Right lobe of liver (tissue), 6 donors: ENCODE results near the gene WNK2. TPM values are rescaled to one million over a fixed set of nuclear protein-coding genes. Genes with fewer than 3 reads are reported as not detected.
"Not testable (repeated sequence)": the region's sequence is repeated elsewhere in the genome, so short reads cannot be mapped to it uniquely, and the experiment has no call there.

Experiments used
- ATAC-seq, 4 donors: fragments of 200-7000 bp; cut with Tn5 transposase; one replicate each; pipeline ENCODE4 v1.9.1; 2020; ENCODE audit warnings: mild to moderate bottlenecking in 4 of 4, moderate library complexity in 4 of 4
- DNase-seq, 3 donors: peaks; one replicate each; pipeline ENCODE4 v3.0.0-alpha.2; 2020
- H3K27ac ChIP-seq, 3 donors: fragments of 200-600 bp; one replicate each; pipeline ENCODE4 v1.8.0; 2022
- H3K27me3 ChIP-seq, 2 donors: fragments of 200-600 bp; one replicate each; pipeline ENCODE4 v1.8.0; 2022
- H3K36me3 ChIP-seq, 4 donors: fragments of 200-600 bp; sonication (generic) in 1 of 4; one replicate each; pipeline versions ENCODE4 v1.5.1 to v1.8.0; 2017 to 2022; ENCODE audit warnings: control low read depth in 1 of 4
- H3K4me1 ChIP-seq, 4 donors: fragments of 200-600 bp; sonication (generic) in 1 of 4; one replicate each; pipeline versions ENCODE4 v1.5.1 to v1.8.0; 2017 to 2022; ENCODE audit warnings: control low read depth in 1 of 4
- H3K4me3 ChIP-seq, 3 donors: fragments of 200-600 bp; one replicate each; pipeline ENCODE4 v1.8.0; 2022
- H3K9me3 ChIP-seq, 4 donors: fragments of 200-600 bp; sonication (generic) in 1 of 4; one replicate each; pipeline versions ENCODE4 v1.5.1 to v1.8.0; 2017 to 2022; ENCODE audit warnings: control low read depth in 1 of 4
- CTCF ChIP-seq, 4 donors: fragments of 200-600 bp in 3 of 4; fragments of 450-650 bp in 1 of 4; IDR thresholded peaks; one replicate each; pipeline versions ENCODE4 v1.5.1 to v1.8.0; 2016 to 2022; ENCODE audit warnings: antibody characterized with exemption in 4 of 4, mild to moderate bottlenecking in 2 of 4
- POLR2A ChIP-seq: fragments of 450-650 bp; IDR thresholded peaks from one replicate; pipeline ENCODE4 v1.6.1; 2017; ENCODE audit warnings: antibody characterized with exemption, mild to moderate bottlenecking
- WGBS: methylation state at CpG from one replicate; pipeline ENCODE4 v1.1.6; 2018; ENCODE audit warnings: low coverage, low lambda C conversion rate; ENCODE audit not compliant: insufficient coverage; ENCODE audit errors: missing lambda C conversion rate; 5-methylcytosine and 5-hydroxymethylcytosine counted together
- intact Hi-C, 2 donors: fragments of 100-400 bp; cut with DNase I; formaldehyde crosslinking; loops; one replicate each; pipeline versions ENCODE4 v1.11.2 to v1.14.1; 2022
- total RNA-seq, 6 experiments: library from RNA; depleted of rRNA in 2 of 6; stranded (reverse); fragments of >200 nt in 2 of 6; fragmentation: NEBNext Ultra II Directional in 3 of 6; extraction: Animal tissue kit (Norgen Biotek cat#: 25700) in 3 of 6; gene quantifications; one replicate each; pipeline versions ENCODE4 v1.1.0 to v1.2.4, GENCODE V29; 2016 to 2023
- donor health status: DM: no; HTN: yes; CAD: no.
- donor health status: DM: no; HTN: no; CAD: no.
- donor health status: DM: no; HTN: no; CAD: no.
- donor health status: DM: no; HTN: yes; CAD: no.
- donor health status: DM: no; HTN: yes; CAD: no.

Gene WNK2
- total RNA-seq, 6 experiments from 2014 or later = 0.43 to 3.6 (median 1.3) TPM

- Histone ChIP-seq H3K27ac (no peak overlapping the region), H3K9me3 (no peaks in the 10 kb centered on the region), H3K4me3 (no peak overlapping the region), H3K27me3 (no peaks in the 10 kb centered on the region), H3K36me3 (no peaks in the 10 kb centered on the region), H3K4me1 (no peaks in the 10 kb centered on the region)
- intact Hi-C loops = no loop called here
- ATAC-seq (no peak), DNase-seq (no peak)
- no peak for TF ChIP-seq CTCF (IDR thresholded peaks at IDR 0.05)
- no peak for TF ChIP-seq POLR2A
- 53% methylated on average over 1 of the region's 3 CpGs for WGBS
Measured at GRCh38 chr9:93248386-93249040, 64.6 kb downstream of the WNK2 start.

DNA sequence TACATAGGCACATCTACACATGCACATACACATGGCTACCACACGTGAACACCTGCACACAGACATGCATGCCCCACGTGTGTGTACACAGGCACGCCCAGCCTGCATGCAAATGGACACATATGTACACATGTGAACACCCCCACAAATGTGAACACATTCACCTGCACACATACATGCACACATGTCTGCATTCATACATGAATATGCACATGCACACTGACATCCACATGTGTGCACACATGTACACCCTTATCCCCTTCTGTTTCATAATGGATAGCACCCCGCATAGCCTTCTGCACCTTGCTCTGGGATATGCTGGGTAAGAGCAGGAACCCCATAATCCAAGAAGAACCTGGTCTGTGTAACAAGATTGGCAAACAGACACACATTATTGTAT is 66.2 kb downstream of the WNK2 start:
- Histone ChIP-seq H3K27ac (no peak overlapping the region), H3K36me3 (no peaks in the 10 kb centered on the region), H3K4me3 (no peak overlapping the region), H3K4me1 (no peaks in the 10 kb centered on the region), H3K9me3 (no peaks in the 10 kb centered on the region), H3K27me3 (no peaks in the 10 kb centered on the region)
- WGBS = 87% methylated on average over 4 of the region's 4 CpGs
- DNase-seq (no peak), ATAC-seq (no peak)
- intact Hi-C loops = no loop called here
- TF ChIP-seq CTCF (IDR thresholded peaks at IDR 0.05) = no peak

DNA sequence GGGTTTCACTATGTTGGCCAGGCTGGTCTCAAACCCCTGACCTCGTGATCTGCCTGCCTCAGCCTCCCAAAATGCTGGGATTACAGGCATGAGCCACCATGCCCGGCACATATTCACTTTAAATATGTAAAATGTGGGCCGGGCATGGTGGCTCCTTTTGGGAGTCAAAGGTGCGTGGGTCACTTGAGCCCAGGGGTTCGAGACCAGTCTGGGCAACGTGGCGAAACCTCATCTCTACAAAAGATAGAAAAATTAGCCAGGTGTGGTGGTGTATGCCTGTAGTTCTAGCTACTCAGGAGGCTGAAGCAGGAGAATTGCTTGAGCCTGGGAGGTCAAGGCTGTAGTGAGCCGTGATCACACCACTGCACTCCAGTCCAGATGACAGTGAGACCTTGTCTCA is 67.4 kb downstream of the WNK2 start:
- H3K36me3 ChIP-seq, ATAC-seq, H3K4me3 ChIP-seq, H3K27me3 ChIP-seq, intact Hi-C loops, DNase-seq, H3K27ac ChIP-seq, H3K9me3 ChIP-seq, H3K4me1 ChIP-seq: not testable (repeated sequence)
- WGBS = 76% methylated on average over 7 of the region's 8 CpGs

- ATAC-seq = no peak
- DNase-seq = peak in 1 of 3 donors; percentile 47
- Histone ChIP-seq H3K27me3 (no peaks in the 10 kb centered on the region), H3K4me3 (no peak overlapping the region), H3K27ac (no peak overlapping the region), H3K4me1 (no peaks in the 10 kb centered on the region), H3K9me3 (no peaks in the 10 kb centered on the region), H3K36me3 (no peaks in the 10 kb centered on the region)
- whole genome bisulfite sequencing = 81% methylated on average over 7 of the region's 14 CpGs
- intact Hi-C loops = no loop called here
- TF ChIP-seq CTCF (IDR thresholded peaks at IDR 0.05) (no peak), POLR2A (no peak)
Measured at GRCh38 chr9:93252116-93252780, 68.3 kb downstream of the WNK2 start.

DNA sequence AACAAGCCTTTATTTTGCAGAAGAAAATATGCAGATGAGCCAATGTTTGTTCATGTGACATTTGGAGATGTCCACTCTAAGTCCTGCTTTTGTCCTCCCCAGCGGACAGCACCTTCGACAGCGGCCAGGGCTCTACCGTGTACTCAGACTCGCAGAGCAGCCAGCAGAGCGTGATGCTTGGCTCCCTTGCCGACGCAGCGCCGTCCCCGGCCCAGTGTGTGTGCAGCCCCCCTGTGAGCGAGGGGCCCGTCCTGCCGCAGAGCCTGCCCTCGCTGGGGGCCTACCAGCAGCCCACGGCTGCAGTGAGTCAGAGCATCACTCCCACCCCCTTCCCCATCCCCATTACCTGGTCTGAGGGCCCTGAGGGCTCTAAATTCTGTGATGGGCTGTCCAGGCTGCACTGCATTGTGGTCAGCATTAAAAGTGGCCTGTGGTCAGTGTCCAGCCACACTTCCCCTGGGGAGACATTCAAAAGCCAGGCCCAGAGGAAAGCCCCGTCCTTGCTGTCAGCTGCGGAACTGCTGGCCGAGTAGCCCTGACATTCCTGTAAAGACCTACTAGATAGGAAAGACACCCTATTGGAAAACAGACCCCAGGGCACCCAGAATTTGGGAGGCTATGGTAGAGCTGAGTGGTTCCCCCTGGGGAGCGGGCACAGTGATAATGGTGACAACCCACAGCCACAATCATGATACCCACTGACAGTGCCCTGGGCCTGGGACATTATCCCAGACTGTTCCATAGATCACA is 69.0 kb downstream of the WNK2 start:
- 71% methylated on average over 3 of the region's 20 CpGs for WGBS
- Histone ChIP-seq H3K27me3 (no peaks in the 10 kb centered on the region), H3K4me3 (no peak overlapping the region), H3K9me3 (no peaks in the 10 kb centered on the region), H3K36me3 (no peaks in the 10 kb centered on the region), H3K27ac (no peak overlapping the region), H3K4me1 (no peaks in the 10 kb centered on the region)
- DNase-seq = peak in 2 of 3 donors; percentile 21 to 44
- intact Hi-C loops = no loop called here
- no peak for ATAC-seq
- TF ChIP-seq CTCF (IDR thresholded peaks at IDR 0.05) = no peak
- TF ChIP-seq POLR2A = no peak
